Peyer's patch (tissue), 4 donors: ENCODE measurements around the gene VSTM4.

Experiments used
- CTCF ChIP-seq, 6 experiments: fragments of 450-650 bp in 4 of 6; fragments of 200-600 bp in 2 of 6; sonication (generic) in 1 of 6; IDR thresholded peaks; one replicate each; pipeline ENCODE4 v1.5.1; 2017 to 2019; ENCODE audit warnings: antibody characterized with exemption in 6 of 6, mild to moderate bottlenecking in 3 of 6, moderate library complexity in 1 of 6
- POLR2A ChIP-seq, 2 donors: fragments of 450-650 bp; IDR thresholded peaks; one replicate each; pipeline ENCODE4 v1.5.1; 2017; ENCODE audit warnings: antibody characterized with exemption in 2 of 2, mild to moderate bottlenecking in 2 of 2, moderate library complexity in 2 of 2

GRCh38 chr10:48978318-48978717 lies 137.0 kb downstream of the VSTM4 start:
- TF ChIP-seq CTCF (IDR thresholded peaks at IDR 0.05), result no peak
- no peak for TF ChIP-seq POLR2A (IDR thresholded peaks at IDR 0.05)
